Stimulated activated naive CD8-positive, alpha-beta T cell treated with anti-CD3 and anti-CD28 coated beads, Interleukin-15, Interleukin-2, amounts not matched to agents 100 U/mL and 50 U/mL, for 24 hours (primary cell): Measurements from ENCODE around the gene NEMP1.
"Not testable (repeated sequence)": the region's sequence is repeated elsewhere in the genome, so short reads cannot be mapped to it uniquely, and the experiment has no call there.

Experiments used
- ATAC-seq: fragments of 150-1000 bp; cut with Tn5 transposase; one replicate; pipeline ENCODE4 v1.10.0; 2021
- DNase-seq: peaks from one replicate; pipeline ENCODE4 v3.0.0; 2021

Gene NEMP1

DNA sequence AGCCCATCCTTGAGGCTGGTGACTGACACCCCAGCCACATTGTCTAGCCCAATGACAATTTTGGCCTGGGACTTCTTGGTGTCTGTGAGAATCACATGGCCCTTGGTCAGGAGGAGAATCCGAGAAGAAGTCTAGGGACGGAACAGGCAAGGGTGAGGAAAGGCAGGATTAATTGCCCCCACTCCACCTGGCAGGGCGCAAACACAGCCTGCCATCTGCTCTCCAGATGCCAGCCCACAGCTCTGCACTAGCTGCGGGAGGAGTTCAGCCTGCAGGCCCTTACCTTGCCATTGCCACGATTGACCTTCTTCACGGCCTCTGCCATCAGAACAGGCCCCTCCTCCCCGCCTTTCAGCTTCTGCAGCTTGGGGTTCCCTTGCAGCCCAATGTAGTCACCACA, 49.1 kb downstream of the NEMP1 start:
- DNase-seq, result no peak
- no peak for ATAC-seq

DNA sequence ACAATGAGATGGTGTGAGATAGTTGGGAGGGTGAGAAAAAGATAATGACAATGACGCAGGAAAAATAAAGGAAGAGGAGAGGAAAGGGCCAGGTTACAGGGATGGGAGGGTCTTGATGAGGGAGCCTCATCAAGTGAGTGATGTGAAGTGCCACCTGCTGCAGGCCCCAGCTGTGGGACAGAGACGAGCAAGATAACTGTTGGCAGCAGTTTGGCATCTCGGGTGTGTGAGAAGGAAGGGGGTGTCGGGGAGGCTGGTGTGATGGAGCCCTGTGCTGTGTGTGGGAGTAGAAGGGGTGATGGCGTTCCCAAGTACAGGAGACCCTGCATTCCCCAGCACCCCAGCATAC, 50.8 kb downstream of the NEMP1 start:
- ATAC-seq (no peak), DNase-seq (no peak)

DNA sequence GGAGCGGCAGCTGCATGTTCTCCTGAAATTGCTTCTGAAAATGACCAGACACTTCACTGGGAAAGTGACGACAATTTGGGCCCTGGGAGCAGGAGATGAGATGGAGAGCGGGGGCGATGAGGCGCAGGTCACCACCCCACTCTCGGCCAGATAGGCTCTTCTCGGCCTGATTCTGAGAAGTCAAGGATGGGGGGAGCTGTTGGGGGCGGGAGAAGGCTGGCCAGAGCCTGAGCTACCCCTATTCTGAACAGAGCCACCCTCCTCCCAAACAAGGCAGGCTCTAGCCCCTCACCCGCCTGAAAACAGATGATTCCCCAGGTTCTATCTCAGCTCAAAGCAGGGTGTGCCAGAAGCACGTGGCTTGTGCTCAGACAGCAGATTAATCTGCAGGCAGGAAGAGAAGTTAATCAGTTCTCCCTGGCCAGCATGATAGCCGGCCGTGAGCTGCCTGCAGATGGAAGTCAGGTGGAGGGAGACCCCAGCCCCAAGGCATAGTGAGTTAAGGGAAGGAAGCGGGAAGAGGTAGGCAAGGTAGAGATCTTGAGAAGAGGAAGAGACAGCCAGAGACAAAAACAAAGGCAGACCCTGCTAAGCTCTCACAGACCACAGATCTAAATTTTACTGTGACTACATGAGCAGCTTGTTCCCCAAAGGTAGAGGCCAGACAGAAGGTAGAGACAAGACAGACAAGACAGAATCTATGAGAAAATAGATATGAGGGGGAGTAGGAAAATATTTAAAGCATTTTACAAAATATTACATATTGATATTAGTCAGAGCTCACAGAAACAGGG, 51.4 kb downstream of the NEMP1 start:
- DNase-seq, result no peak
- ATAC-seq, result peak; percentile 71

DNA sequence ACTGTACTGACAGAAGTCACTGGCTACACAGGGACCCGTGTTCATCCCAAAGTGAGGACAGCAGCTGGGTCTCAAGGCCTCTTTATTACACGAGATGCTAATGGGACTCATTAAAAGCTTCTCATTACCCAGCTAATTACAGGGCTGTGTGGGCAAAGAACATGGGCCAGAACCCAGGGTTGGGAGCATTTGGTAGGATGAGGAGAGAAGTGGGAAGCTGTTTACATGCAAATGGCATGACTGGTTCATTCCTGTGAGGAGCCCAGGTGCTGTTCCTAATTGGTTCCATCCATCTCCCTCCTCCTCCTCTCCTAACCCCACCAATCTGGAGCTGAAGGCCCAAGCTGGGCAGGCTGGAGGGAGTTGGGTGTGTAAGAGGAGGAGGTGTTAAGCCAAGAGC, 53.4 kb downstream of the NEMP1 start:
- DNase-seq (no peak), ATAC-seq (no peak)

DNA sequence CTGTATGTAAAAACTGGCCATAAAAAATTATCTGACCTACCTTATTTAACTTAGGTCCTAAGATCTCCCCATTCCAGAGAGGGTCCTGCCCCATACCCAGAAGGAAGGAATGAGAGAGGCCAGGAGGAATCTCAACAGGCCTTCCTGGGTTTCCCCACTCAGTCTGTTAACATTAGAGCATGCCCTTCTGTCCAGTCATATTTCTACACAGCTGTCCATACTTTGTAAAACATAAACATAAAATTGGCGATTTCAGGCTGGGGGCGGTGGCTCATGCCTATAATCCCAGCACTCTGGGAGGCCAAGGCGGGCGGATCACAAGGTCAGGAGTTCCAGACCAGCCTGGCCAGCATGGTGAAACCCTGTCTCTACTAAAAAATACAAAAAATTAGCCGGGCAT, 56.3 kb downstream of the NEMP1 start:
- DNase-seq, ATAC-seq: not testable (repeated sequence)

DNA sequence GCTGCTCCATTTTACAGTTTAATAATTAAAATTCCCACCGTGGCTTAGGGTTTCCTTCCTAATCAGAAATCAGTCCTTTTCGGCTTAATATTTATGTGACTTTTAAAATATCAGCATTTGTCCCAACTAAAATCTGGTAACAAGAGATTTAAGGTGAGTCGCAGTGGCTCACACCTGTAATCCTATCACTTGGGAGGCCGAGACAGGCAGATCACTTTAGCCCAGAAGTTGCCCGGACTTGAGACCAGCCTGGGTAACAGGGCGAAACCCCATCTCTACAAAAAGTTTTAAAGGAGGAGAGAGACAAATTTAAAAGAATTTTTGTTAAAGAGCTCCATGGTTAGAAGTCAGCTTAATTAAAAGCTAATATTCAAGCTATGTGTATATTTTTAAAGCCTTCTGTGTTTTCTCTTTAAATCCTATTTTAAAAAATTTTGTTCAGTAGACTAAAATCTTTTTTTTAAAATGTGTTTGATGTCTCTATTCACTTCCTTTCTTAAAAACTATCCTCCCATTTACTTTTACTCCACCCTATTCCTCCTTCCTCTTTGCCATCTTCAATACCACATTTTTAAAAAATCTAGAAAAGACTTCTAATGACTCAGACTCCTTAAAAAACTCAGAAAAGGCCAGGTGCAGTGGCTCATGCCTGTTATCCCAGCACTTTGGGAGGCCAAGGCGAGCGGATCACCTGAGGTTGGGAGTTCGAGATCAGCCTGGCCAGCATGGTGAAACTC, 58.4 kb downstream of the NEMP1 start:
- DNase-seq, result no peak
- no peak for ATAC-seq

DNA sequence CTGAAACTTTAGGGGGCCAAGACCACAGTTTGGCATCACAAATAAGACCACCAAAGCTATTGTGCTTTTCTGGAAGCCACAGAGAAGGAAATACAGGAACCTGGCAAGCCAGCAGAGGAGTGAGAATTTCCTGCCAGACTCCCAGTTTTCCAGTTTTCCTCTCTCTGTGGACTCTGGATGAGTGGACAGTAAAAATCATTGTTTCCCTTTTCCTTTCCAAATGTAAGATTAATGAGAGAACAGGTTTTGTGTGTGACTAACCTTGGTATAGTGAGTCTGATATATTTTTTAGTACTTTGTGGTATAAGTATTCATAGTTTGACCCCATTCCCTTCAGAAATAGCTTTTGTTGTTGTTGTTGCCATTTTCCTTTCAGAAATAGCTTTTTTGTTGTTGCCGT, 59.7 kb downstream of the NEMP1 start:
- DNase-seq (no peak), ATAC-seq (no peak)

DNA sequence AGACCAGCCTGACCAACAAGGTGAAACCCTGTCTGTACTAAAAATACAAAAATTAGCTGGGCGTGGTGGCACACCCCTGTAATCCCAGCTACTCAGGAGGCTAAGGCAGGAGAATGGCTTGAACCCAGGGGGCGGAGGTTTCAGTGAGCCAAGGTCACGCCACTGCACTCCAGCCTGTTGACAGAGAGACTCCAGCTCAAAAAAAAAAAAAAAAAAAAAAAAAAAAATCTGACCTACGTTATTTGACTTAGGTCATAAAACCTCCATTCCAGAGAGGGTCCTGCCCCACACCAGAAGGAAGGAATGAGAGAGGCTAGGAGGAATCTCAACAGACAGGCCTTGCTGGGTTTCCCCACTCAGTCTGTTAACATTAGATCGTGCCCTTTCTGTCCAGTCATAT, 60.2 kb downstream of the NEMP1 start:
- ATAC-seq, DNase-seq: not testable (repeated sequence)

DNA sequence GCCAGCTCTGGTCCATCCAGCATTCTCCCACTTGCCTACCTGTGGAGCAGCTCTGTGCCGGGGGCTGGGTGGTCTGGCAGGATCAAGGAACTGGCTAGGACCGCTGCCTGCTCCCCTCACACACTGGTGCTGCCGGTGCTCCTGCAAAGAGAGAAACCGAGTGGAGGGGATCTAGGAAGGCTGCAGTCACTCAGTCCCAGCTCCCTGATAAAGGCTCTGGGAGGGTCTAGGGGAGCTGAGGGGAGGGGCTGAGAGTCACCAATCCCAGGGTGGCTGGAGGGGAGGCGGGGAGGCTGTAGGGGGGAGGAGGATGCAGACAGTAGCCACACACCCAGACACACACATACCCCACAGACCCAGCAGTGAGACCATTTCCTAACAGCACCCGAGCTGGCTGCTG, 62.2 kb downstream of the NEMP1 start, which contains the start of gene TAC3:
TSS of gene TAC3 (minus strand) at position 182 of the 400 bp plus-strand sequence. CDS start 732 bp downstream, outside the sequence.
- DNase-seq (no peak), ATAC-seq (no peak)

DNA sequence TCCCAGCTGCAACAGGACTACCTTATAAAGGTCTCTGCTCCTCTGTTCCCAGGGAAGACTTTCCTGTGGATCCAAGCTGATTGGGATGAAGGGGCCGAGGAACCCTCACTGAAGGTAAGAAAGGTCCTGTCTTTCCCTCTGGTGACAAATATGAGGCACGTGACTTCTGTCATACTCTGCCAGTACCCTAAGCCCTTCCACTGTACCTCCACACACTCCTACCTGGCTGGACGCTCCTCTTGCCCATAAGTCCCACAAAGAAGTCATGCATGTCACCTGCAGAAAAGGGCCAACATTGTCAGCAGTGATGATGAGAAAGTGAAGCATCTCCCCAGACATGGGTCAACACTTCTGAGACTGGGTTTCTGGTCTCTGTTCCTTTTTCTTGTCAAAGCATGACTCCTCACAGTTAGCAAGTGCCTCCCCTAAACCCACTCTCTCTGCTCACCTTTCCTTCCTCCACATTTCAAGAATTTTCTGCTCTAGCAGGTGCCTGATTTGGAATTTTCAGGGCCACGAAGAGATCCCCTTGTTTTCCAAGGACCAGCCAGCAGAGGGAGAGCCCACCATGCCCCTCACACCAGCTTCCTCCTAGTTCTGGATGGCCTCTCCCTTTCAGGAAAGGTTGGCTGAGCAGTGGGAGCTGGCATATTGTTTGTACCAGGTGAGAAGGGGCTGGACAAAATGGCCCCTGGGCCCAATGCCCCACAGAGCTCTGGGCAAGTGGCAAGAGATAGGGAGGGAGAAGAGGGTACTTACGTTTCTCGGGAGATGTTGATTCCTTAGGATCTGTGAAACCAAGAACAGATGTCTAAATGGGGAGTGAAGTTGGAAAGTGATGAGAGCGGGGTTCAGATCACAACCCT, 65.8 kb downstream of the NEMP1 start:
- no peak for DNase-seq
- no peak for ATAC-seq

DNA sequence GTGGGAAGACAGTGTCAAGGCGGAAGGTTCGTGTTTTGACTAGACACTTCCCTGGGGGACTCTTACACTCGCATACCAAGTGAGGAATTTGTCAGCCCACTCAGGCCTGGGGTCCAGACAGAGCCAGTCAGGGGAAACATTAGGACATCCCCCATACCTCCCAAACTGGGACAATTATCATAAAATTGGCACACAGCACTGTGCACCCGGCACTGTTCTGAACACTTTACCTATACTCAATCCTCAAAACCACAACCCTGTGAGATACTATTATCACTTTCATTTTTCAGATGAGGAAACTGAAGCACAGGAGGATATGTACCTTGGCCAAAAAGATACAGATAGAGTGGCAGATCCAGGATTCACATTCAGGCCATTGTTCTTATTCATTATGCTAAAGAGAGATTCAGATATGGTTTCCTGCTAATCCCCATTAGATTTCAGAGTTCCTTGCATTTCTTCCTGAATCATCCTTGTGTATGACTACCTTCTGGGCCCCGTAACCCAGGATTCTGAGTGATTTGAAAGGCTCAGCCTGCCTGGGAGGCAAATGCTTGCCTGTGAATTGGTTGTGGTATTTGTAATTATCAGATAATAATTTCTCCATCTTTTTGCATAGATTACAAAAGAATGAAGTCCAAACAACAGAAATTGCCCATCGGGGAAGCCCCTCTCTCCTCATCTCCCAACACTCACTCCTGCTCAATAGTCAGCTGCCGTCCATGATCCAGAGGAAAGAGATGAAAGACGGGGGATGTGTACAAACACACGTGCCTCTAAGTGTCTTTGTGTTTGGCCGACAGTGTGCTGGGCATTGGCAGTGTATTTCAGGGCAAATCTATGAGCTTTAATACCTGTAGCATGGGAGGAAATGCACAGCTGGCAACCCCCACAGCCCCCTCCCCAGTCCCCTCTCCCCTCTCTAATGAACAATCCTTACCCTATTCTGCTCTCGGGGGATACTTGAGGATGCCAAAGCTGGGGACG, 66.9 kb downstream of the NEMP1 start:
- no peak for DNase-seq
- peak; percentile 77 for ATAC-seq

DNA sequence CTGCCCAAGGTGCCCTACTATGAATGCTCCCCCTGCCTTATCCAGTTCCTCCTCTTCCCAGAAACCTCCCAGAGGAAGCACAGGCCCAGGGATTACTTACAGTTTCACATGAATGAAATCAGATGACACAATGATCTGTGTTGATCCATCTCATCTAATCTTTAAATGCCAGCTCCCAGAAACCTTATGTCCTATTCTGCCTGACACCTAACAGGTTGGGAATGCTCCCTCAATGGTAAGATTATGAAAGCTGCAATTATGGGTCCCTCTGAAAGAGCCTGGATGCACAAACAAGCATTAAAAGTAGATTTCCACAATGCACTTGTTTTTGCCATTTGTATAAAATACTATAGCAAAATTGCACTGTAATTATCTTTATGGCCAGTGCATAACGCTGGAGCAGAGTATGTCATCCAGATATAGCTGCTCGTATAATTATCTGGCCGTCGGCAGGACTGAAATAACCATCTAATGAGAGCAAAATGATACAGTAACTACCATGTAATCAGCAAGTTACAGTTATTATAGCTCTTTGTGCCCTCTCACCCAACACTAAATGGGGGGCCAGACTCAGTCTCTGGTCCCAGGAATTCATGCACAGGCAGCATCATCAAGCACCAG, 67.9 kb downstream of the NEMP1 start:
- DNase-seq, result no peak
- ATAC-seq, result no peak

DNA sequence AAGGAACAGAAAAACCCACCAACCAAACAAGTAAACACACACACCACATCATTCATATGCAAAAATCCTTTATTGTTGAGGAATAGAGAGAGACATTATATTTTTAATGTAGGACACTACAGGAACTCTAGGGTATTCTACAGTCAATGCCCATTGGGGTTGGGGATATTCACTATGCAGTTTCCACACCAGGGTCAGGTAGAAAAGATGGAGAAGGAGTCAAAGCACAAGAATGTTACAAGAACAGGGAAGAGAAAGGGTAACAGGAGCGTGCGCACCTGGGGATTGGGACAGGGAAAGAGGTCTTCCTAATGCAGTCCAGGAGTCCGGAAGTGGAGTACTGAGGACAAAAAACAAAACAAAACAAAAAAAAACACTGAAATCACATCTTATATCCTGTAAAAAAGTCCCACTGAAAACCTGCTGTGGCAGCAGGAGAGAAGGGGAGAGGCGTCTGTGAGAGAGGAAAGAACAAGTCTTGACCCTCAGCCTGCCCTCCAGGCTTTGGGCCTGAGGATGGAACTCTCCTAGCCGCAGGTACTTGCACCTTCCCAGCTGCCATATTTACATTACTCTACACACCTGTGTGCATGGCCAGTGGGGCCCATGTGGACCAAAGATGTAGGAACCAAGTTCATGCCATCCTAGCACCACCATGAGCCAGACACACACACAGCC, 68.5 kb downstream of the NEMP1 start:
- ATAC-seq, result no peak

DNA sequence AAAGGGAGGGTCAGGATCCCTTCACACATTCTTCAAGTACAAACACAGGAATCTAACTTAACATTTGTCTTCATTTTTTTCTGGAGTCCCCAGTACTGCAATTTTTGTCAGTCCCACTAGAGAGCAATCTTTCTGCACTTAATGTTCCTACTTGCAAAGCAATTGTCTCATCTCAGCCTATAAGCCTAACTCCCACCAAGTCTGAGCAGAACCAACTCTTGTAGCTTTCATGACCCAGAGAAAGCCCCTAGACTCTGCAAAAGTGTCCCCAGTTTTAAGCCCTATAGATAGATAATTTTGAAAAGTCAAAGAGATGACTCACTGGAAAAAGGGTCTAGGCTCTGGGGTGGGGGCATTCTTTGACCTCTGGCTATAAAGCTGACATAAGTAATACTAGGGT, 70.4 kb downstream of the NEMP1 start:
- ATAC-seq (no peak), DNase-seq (no peak)

More for the DNA sequence above, 68.5 kb downstream of the NEMP1 start:
- no peak for DNase-seq

DNA sequence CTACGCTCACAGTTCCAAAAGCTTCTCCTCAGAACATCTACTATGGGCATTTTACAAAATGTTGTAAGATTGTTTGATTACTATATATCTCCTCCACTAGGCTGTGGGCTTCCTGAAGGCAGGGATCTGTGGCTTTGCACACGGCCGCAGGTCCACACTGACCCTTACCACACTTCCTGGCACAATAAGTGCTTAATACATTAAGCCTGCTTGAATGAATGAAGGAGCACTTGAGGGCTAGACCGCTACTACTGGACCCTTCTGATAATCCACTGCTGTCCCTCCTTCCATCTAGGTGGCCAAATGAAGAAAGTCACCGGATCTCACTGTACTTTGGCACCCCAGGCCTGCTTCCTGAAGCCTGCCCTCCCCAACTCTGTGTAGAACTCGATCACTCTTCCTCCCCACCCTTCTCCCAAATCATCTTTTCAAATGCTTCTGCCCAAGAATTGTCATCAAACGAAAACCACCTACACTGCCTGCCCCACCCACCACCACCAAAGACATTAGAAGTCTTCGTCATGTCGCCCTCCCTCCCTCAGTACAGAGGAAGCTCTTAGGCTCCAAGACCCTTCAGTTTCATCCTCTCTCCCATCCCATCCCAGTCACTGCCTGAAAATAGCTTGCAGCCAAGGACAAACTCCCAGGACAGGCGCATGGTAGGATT, 71.6 kb downstream of the NEMP1 start:
- no peak for ATAC-seq
- peak; percentile 34 for DNase-seq

DNA sequence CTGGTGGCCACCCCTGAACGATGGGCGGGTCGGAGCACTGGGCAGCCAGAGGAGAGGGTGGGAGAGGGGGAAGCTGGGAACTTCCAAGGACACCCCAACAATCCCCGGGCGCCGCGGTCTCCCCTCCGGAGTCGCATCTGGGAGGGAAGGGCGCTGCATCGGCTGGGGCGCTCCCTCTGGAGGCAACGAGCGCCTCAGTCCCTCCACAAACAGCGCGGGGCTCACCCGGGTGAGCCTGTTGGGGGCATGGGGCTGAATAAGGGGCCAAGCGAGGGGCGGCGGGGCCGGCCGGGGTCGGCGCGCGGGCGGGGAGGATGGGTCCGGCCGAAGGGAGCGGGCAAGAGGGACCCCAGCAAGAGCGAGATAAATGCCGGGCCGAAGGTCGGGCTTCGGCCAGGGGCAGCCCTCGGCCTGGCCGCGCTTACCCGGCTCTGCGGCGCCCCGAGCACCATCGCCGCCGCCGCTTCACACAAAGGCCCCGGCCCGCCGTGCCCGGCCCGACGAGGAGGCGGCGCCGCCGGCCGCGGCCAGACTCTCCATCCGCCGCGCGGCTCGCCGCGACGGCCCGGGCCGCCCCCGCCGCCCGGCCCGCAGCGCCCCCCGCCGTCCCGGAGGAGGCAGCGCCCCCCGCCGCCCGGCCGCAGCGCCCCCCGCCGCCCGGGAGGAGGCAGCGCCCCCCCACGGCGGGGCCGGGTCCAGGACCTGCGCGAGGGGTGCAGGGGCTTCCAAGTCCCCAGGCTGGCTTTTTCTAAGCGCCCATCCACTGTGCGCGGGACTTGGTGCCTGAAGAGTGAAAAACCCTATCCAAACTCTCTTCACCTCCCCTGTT, 72.4 kb downstream of the NEMP1 start, which contains the start of gene ZBTB39:
TSS of gene ZBTB39 (minus strand) at position 567 of the 829 bp plus-strand sequence. CDS start 1,629 bp downstream, outside the sequence.
- ATAC-seq (peak; percentile 73), DNase-seq (peak; percentile 83)
